HG03095 (cell line): Measurements from ENCODE around the gene PSME1.
A peak's percentile ranks its signal among the peaks of the same experiment; 100 is the strongest.

ENCODE experiments used
- ATAC-seq: cut with Tn5 transposase; IDR thresholded peaks from one replicate; pipeline ENCODE4 v1.9.1; 2021; ENCODE audit warnings: moderate library complexity; ENCODE audit not compliant: unreplicated experiment

PSME1 gene

DNA sequence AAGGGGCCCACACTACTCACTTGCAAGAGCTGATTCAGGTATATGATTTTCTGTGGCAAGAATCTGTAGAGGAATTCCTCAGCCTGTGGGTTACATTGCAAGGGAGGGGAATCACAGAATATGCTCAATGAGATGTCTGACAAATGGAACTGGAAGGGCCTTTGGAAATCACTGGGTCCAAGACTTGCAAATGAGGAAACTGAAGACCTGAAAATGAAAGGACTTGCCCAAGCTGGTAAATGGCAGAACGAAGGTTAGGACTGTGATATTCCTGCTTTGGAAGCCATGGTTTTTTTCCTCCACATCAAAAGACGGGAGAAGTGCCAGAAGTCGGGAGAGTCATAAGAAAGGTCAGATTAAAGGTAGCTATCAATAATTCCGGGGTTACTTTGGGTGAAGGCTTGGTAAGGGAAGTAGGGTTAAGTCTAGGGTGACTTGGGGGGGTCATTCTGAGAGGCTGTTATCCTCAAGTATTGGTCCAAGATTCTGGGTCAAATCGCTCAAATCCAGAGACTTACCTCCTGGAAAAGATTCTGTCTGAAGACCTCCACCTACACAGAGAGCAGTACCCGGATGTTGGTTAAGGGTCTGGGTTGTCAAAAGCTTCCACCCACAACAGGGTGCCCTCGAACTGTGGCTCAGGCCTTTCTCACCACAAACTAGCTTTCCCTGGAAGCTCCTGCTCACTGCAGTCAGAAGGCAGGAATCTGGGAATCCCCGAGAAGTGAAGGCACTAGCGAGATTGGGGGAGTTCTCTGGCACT lies 9.9 kb downstream of the PSME1 start:
- no peak for ATAC-seq

DNA sequence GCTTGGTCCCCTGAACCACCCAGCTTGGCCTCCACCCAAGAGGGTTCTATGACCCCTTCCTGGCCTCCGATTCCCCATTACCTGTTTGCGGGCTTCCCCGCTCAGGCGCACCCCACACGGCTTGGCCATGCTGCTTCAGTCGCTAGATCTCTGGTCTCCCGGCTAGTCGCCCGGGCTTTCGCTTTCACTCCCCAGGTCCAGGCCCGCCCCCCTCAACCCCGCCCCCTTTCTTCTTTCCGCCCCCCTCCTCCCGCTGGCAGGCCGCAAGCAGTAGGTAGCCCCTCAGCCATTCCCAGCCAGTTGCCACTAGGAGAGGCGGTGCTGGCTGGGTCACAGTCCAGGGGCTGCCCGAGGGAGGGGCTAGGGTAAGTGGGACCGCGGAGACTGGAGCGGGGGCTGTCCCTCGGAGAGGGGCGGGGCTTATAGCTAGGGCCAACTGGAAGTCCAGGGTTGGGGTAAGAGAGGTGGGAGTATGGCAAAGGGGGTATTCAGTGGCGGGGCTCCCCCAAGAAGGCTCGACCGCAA lies 10.5 kb downstream of the PSME1 start, which contains the start of gene PSME2:
PSME2 (minus strand) TSS at position 158 of the 525 bp plus-strand sequence; CDS start at position 129, 29 bp downstream.
- peak; percentile 61 for ATAC-seq

DNA sequence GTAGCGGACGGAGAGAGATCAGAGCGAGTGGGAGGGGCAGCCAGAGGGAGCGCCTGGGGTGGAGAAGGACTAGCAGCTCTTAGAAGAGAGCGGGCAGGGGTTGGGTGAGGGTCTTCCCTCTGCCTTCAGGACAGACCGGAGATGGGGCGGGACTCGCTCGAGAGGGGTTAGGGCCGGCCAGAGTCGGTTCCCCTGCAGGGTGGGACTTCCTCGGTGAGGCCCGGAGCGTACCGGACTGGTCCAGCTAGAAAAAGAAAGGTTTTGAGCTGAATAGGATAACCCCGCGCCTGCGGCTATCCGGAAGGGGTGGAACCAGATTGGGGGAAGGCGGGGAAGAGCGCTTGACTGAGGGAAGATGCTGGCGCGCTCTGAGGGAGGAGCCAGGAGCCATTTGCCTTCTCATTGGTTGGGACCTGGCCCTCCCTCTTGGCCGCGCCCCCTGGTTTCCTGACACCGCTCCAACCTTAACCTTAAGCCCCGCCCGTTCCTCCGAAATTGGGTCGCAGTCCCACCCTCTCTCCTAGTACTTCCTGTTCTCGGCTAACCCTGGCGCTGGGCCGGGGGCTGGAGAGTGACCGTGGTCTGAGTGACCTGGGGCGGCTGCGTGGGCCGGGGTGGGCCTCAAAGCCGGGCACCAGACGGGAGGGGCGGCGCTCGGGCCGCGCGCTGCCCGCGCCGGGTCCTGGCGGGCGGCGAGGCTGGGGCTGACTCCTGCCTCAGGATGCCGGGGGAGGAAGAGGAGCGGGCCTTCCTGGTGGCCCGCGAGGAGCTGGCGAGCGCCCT lies 11.2 kb downstream of the PSME1 start, which contains the start of gene RNF31:
RNF31 (plus strand) TSS at position 521 of the 783 bp plus-strand sequence; CDS start at position 722, 201 bp downstream.
- peak; percentile 87 for ATAC-seq

DNA sequence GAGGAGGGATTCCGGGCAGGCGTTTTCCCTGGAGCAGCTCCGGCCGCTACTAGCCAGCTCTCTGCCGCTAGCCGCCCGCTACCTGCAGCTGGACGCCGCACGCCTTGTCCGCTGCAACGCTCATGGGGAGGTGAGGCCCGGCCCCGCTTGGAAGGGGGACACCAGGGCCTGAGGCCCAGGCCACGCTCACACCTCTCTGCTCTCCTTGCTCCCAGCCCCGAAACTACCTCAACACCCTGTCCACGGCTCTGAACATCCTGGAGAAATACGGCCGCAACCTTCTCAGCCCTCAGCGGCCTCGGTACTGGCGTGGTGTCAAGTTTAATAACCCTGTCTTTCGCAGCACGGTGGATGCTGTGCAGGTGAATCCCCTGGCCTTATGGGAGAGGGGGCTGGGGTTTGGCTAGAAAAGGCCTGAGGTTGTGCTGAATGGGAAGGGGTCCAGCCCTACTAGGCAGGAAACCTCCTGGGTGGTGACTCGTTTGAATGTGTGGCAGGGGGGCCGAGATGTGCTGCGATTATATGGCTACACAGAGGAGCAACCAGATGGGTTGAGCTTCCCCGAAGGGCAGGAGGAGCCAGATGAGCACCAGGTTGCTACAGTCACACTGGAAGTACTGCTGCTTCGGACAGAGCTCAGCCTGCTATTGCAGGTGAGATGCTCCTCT lies 11.9 kb downstream of the PSME1 start:
- no peak for ATAC-seq

DNA sequence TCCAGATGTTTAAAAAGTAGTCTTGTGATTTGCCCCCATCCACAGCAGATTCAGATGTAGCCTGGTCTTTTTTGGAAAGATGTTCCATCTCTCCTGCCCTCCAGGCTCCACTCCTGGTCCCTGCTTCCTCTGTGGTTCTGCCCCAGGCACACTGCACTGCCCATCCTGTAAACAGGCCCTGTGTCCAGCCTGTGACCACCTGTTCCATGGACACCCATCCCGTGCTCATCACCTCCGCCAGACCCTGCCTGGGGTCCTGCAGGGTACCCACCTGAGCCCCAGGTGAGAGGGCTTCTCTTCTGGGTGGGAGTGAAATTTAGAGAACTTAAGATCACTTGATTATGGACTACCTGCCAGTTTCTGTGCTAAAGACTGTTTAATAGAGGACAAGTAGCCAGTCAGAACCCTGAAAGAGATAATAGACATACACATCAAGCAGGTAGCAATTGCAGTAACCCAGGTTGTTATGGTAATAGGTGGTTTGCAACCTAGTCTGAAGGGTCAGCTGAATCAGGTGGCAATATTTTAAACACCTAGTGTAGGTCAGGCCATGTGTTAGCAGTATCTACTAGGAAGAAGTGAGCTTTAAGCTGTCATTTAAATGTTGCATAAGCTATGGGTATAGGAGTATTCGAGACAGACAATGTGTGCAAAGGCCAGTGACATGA lies 13.4 kb downstream of the PSME1 start:
- ATAC-seq = no peak

DNA sequence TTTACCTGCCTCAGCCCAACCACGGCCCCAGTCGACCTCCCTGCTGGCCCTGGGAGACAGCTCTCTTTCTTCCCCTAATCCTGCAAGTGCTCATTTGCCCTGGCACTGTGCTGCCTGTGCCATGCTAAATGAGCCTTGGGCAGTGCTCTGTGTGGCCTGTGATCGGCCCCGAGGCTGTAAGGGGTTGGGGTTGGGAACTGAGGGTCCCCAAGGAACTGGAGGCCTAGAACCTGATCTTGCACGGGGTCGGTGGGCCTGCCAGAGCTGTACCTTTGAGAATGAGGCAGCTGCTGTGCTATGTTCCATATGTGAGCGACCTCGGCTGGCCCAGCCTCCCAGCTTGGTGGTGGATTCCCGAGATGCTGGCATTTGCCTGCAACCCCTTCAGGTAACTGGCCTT lies 14.1 kb downstream of the PSME1 start:
- no peak for ATAC-seq

DNA sequence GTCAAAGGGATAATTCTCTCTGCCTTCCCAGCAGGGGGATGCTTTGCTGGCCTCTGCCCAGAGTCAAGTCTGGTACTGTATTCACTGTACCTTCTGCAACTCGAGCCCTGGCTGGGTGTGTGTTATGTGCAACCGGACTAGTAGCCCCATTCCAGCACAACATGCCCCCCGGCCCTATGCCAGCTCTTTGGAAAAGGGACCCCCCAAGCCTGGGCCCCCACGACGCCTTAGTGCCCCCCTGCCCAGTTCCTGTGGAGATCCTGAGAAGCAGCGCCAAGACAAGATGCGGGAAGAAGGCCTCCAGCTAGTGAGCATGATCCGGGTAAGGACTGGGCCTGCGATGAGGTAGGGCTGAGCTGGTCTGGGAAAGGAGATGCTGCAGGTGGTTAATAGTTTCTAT lies 14.6 kb downstream of the PSME1 start:
- no peak for ATAC-seq

DNA sequence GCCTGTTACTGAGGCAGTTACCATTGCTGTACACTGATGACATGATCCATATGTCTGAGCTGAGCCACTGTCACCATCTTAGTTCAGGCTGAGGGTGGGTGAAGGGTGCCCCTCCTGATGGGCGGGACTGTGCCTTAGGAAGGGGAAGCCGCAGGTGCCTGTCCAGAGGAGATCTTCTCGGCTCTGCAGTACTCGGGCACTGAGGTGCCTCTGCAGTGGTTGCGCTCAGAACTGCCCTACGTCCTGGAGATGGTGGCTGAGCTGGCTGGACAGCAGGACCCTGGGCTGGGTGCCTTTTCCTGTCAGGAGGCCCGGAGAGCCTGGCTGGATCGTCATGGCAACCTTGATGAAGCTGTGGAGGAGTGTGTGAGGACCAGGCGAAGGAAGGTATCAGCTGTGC lies 15.0 kb downstream of the PSME1 start:
- no peak for ATAC-seq

DNA sequence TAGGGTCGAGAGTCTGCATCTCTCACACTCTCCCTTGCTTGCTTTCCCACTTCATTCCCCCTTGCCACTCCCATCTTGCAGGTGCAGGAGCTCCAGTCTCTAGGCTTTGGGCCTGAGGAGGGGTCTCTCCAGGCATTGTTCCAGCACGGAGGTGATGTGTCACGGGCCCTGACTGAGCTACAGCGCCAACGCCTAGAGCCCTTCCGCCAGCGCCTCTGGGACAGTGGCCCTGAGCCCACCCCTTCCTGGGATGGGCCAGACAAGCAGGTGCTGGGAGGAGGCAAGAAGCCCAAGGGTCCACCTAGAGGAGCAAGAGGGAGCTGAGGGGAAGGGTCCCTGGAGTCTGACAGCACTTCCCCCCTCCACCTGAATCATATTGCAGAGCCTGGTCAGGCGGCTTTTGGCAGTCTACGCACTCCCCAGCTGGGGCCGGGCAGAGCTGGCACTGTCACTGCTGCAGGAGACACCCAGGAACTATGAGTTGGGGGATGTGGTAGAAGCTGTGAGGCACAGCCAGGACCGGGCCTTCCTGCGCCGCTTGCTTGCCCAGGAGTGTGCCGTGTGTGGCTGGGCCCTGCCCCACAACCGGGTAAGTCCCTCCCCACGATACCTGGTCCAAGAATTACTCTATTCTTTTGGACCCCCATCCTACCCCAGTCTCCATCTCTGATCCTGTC lies 15.5 kb downstream of the PSME1 start:
- ATAC-seq = no peak

DNA sequence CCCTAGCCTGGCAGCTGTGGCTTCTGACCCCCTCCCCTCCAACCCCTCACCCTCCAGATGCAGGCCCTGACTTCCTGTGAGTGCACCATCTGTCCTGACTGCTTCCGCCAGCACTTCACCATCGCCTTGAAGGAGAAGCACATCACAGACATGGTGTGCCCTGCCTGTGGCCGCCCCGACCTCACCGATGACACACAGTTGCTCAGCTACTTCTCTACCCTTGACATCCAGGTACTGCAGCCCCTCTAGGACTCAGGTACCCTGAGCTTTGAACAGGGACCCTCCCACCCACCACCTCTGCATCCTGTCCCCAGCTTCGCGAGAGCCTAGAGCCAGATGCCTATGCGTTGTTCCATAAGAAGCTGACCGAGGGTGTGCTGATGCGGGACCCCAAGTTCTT lies 19.1 kb downstream of the PSME1 start:
- no peak for ATAC-seq

DNA sequence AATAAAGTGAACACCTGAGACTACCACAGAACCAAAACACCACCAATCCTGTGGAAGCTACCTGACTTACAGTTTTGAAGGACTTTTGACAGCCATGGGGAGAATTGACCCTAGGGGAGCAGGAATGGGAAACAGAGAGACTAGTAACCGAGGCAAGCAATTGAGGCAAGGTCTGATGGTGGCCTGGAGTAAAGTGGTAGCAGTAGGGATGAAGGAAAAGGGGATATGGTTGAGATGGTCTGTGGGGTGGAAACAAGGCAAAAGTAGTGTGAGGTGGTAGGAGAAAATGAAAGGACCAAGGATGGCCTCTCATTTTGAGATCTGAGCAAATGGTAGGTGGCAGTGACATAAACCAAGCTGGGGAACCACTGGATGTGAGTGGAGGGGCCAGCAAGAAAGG lies 20.8 kb downstream of the PSME1 start:
- no peak for ATAC-seq

DNA sequence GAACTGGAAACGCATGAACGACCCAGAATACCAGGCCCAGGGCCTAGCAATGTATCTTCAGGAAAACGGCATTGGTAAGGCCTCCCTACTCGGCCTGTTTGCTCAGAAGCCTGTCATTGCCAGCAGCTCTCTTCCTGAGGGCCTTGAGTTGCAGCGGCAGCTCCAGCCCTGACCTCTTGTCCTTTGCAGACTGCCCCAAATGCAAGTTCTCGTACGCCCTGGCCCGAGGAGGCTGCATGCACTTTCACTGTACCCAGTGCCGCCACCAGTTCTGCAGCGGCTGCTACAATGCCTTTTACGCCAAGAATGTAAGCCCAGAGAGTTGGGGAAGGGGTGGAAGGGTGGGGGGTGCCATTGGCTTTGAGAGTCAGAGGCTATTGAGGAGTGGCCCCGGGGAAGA lies 21.3 kb downstream of the PSME1 start:
- ATAC-seq = no peak

DNA sequence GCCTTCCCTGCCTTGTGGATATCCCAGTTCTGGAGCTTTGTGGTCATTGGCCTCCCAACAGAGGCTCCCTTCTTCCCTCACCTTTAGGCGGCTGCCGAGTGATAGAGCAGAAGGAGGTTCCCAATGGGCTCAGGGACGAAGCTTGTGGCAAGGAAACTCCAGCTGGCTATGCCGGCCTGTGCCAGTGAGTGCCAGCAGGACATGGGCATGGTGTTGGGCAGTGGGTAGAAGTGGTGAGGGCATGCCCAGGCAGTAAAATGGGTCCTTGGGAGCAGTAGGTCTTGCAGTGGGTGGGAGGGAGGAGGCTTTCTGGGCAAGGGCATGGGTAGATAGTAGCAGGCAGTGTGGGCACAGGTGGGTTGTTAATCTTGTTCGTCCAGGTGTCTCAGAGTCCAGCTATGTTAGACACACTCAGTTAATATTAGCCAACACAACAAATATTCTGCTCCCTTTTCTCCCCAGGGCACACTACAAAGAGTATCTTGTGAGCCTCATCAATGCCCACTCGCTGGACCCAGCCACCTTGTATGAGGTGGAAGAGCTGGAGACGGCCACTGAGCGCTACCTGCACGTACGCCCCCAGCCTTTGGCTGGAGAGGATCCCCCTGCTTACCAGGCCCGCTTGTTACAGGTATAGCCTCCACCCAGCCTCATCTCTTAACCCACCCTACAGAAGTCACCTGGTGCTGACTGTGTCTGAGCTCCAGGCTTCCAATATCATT lies 23.9 kb downstream of the PSME1 start:
- no peak for ATAC-seq

DNA sequence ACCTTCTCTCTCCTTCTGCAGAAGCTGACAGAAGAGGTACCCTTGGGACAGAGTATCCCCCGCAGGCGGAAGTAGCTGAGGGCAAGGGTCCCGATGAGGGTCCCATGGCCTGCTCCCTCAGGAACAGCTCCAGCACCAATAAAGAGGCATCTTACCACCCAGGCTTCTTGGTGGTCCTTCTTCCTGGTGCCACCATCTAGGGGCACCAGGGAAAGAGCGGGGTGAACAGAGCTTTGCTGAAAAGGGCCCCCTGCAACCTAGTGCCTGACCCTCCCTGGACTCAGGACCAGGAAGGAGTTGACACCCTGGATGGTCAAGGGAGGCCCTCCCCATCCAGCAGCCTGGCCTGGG lies 24.5 kb downstream of the PSME1 start:
- no peak for ATAC-seq

DNA sequence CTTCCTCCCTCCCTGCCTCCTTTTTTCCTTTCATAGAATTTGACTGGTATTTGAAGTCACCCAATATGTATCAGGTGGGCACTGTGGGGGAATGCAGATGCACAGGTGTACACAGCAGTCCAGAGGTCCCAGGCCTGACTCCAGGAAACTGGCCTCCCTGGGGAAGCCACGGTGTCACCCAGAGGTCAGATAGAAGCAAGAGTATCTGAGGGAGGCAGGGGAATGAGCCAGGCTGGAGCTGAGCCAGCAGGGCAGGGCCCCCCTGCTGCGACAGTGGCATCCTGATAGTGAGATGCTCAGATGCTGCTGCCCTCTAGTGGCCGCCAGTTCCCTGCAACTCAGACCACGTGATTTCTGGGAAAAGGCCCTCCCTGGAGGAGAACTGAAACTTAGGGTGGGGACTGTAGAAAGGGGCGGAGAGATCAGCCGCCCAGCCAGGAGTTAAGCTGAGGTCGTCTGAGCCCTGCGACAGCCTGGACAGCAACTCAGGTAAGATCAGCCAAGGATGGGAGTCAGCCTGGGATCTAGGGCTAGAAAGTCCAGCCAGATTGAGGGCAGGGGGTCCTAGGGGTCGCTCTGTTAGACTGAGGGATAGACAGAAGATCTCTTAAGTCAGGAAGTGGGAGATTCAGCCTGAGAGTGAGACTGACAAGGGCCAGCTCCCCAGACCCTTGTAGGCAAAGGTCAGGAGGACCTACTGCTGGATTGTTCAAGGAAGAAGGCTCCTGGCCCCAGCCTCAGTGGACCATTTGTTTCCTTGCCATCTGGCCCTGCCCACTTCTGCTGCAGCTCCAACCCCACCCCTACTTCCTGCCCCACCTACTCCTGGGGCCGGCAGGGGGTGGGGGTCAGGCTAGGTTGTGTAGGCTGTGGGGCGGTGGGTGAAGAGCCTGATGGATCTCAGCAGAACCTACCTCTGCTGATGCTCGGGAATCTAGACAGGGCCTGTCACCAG lies 25.1 kb downstream of the PSME1 start, which contains the start of gene IRF9:
IRF9 (plus strand) TSS at position 416 of the 955 bp plus-strand sequence. CDS start 880 bp downstream, outside the sequence.
- ATAC-seq = peak; percentile 83

DNA sequence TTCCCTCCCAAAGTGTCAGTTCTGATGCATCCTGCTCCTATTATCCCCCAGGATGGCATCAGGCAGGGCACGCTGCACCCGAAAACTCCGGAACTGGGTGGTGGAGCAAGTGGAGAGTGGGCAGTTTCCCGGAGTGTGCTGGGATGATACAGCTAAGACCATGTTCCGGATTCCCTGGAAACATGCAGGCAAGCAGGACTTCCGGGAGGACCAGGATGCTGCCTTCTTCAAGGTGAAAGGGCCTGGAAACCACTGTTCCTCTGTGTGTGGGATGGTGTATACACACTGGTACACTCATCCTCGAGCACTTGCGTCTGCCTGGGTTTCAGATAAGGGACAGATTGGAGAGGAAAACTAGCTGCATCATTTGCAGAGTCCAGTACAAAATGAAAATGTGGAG lies 26.1 kb downstream of the PSME1 start:
- ATAC-seq = no peak

DNA sequence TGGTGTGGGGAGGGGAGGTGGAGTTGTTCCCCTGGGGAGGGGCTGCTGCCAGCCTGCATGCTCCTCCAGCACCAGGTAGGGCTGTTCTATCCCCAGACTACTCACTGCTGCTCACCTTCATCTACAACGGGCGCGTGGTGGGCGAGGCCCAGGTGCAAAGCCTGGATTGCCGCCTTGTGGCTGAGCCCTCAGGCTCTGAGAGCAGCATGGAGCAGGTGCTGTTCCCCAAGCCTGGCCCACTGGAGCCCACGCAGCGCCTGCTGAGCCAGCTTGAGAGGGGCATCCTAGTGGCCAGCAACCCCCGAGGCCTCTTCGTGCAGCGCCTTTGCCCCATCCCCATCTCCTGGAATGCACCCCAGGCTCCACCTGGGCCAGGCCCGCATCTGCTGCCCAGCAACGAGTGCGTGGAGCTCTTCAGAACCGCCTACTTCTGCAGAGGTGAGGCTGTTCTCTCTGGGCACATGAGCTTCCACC lies 28.6 kb downstream of the PSME1 start:
- no peak for ATAC-seq

DNA sequence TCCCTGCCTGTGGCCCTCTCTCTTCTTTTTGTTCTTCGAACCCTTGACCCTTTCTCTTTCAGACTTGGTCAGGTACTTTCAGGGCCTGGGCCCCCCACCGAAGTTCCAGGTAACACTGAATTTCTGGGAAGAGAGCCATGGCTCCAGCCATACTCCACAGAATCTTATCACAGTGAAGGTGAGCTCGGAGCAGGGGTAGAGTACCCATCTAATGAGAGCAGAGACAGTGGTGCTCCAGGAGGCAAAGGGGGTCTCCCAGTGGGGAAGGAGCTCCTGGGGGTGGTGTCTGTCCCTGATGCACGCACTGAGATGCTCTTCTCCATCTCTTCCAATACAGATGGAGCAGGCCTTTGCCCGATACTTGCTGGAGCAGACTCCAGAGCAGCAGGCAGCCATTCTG lies 29.8 kb downstream of the PSME1 start:
- ATAC-seq = no peak
